K562 (cell line): Measurements from ENCODE around the gene ULK3. TPM values are rescaled to one million over a fixed set of nuclear protein-coding genes. Genes with fewer than 3 reads are reported as not detected.

Experiments used
- CHD4 ChIP-seq: fragments of 200-600 bp; sonication (generic); IDR thresholded peaks from 3 replicates; pipeline ENCODE4 v1.6.1; 2012; ENCODE audit warnings: low read depth, mild to moderate bottlenecking, mixed read lengths, low read length, inconsistent platforms; ENCODE audit not compliant: insufficient read depth, insufficient replicate concordance, poor library complexity, severe bottlenecking
- CTCFL ChIP-seq: IDR thresholded peaks from 2 replicates; pipeline ENCODE4 v1.6.1; 2011; ENCODE audit warnings: borderline replicate concordance, low read depth, mild to moderate bottlenecking, moderate library complexity, low read length; ENCODE audit not compliant: insufficient read depth, poor library complexity, severe bottlenecking
- CUX1 ChIP-seq: fragments of 200-800 bp; sonication (Bioruptor generic); IDR thresholded peaks from 2 replicates; pipeline ENCODE4 v1.6.1; 2016; ENCODE audit warnings: missing genetic modification characterization, missing compliant biosample characterization
- FOS ChIP-seq: IDR thresholded peaks from 3 replicates; pipeline ENCODE4 v1.6.1; 2011; ENCODE audit not compliant: insufficient read length; ENCODE audit errors: extremely low read depth
- KAT2B ChIP-seq: IDR thresholded peaks from one replicate; pipeline ENCODE4 v1.6.1; 2012; ENCODE audit warnings: low read depth, mild to moderate bottlenecking, control low read depth, inconsistent platforms, low read length, moderate library complexity
- PHTF2 ChIP-seq: fragments of 250-450 bp; sonication (Bioruptor Pico); IDR thresholded peaks from 2 replicates; pipeline ENCODE4 v1.5.0; 2021; ENCODE audit warnings: mild to moderate bottlenecking
- RB1 ChIP-seq: fragments of 450-650 bp; IDR thresholded peaks from 2 replicates; pipeline ENCODE4 v1.6.1; 2017; ENCODE audit warnings: low read depth, mild to moderate bottlenecking
- SMARCB1 ChIP-seq: IDR thresholded peaks from 2 replicates; pipeline ENCODE4 v1.6.1; 2011; ENCODE audit warnings: improper control_type of control experiment, low read depth; ENCODE audit not compliant: insufficient read length
- SPI1 ChIP-seq: IDR thresholded peaks from 2 replicates; pipeline ENCODE4 v1.6.1; 2011; ENCODE audit warnings: low read depth, low read length, control low read depth, borderline replicate concordance
- ZNF197 ChIP-seq: fragments of 200-800 bp; sonication (Bioruptor generic); IDR thresholded peaks from 2 replicates; pipeline ENCODE4 v1.6.1; 2016; ENCODE audit warnings: low read depth, missing genetic modification characterization, missing compliant biosample characterization
- ZNF707 ChIP-seq: fragments of 250-450 bp; sonication (Bioruptor Pico); conservative IDR thresholded peaks from 2 replicates; pipeline ENCODE4 v1.8.0; 2022; ENCODE audit warnings: inconsistent platforms, mild to moderate bottlenecking, moderate library complexity
- polyA plus RNA-seq, 8 experiments: library from polyadenylated mRNA; depleted of rRNA in 4 of 8; stranded (reverse) in 5 of 8; unstranded in 3 of 8; fragments of >200 nt; fragmentation: Nextera tagmentation in 2 of 8; fragmentation: Illumina TruSeq in 1 of 8; extraction: Ambion mirVana in 2 of 8; extraction: Trizol in 1 of 8; gene quantifications; 2 replicates each; pipeline versions ENCODE4 v1.2.1 to v1.2.3, GENCODE V29; 2011 to 2014; ENCODE audit warnings: inconsistent platforms in 1 of 8, missing spikeins in 1 of 8
- total RNA-seq, 7 experiments: library from RNA; depleted of rRNA in 6 of 7; stranded (reverse); fragments of >200 nt in 6 of 7; fragmentation: Illumina TruSeq in 2 of 7; extraction: Trizol in 2 of 7; gene quantifications; 2 replicates each; pipeline versions ENCODE4 v1.2.1 to v1.2.3, GENCODE V29; 2011 to 2021; ENCODE audit warnings: low replicate concordance in 1 of 7
- TF ChIP-seq, protein P1 (sequence below), 2 experiments: fragments of 450-650 bp in 1 of 2; sonication (generic) in 1 of 2; formaldehyde crosslinking; conservative IDR thresholded peaks; 2 replicates each; pipeline versions ENCODE4 v1.4.0 to v1.8.1; 2020 to 2022; ENCODE audit warnings: mild to moderate bottlenecking in 1 of 2, missing genetic modification reagents in 1 of 2
- TF ChIP-seq, protein P2 (sequence below): fragments of 450-650 bp; formaldehyde crosslinking; IDR thresholded peaks from 2 replicates; pipeline ENCODE4 v1.4.0; 2020; ENCODE audit warnings: mild to moderate bottlenecking
- TF ChIP-seq, protein P3 (sequence below): fragments of 450-650 bp; IDR thresholded peaks from 2 replicates; pipeline ENCODE4 v1.6.1; 2016; ENCODE audit warnings: borderline replicate concordance

Gene ULK3
- total and polyA plus RNA-seq, 9 of the 15 experiments (the other 6 are each of a cell fraction or from before 2014, with no cell fraction given), result 0.68 to 68.0 (median 34.9) TPM

- 0 out of 2 replicates have a peak, but pooled peaks have one; percentile 37 for TF ChIP-seq ZNF197 (CRISPR knock-in tag)
- TF ChIP-seq CHD4, result no peak
- no peak for TF ChIP-seq KAT2B
- TF ChIP-seq SPI1, result no peak
- TF ChIP-seq PHTF2 (CRISPR knock-in tag), result no peak
- TF ChIP-seq CUX1 (CRISPR knock-in tag), result no peak
- peak; percentile 98 for TF ChIP-seq RB1
- TF ChIP-seq, protein P1, sequence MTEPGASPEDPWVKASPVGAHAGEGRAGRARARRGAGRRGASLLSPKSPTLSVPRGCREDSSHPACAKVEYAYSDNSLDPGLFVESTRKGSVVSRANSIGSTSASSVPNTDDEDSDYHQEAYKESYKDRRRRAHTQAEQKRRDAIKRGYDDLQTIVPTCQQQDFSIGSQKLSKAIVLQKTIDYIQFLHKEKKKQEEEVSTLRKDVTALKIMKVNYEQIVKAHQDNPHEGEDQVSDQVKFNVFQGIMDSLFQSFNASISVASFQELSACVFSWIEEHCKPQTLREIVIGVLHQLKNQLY (CRISPR knock-in tag; conservative IDR thresholded peaks at IDR 0.05), result no peak
- no peak for TF ChIP-seq FOS
- TF ChIP-seq, protein P2, sequence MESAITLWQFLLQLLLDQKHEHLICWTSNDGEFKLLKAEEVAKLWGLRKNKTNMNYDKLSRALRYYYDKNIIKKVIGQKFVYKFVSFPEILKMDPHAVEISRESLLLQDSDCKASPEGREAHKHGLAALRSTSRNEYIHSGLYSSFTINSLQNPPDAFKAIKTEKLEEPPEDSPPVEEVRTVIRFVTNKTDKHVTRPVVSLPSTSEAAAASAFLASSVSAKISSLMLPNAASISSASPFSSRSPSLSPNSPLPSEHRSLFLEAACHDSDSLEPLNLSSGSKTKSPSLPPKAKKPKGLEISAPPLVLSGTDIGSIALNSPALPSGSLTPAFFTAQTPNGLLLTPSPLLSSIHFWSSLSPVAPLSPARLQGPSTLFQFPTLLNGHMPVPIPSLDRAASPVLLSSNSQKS (CRISPR knock-in tag), result no peak
- TF ChIP-seq CTCFL, result peak; percentile 75
- TF ChIP-seq, protein P3, sequence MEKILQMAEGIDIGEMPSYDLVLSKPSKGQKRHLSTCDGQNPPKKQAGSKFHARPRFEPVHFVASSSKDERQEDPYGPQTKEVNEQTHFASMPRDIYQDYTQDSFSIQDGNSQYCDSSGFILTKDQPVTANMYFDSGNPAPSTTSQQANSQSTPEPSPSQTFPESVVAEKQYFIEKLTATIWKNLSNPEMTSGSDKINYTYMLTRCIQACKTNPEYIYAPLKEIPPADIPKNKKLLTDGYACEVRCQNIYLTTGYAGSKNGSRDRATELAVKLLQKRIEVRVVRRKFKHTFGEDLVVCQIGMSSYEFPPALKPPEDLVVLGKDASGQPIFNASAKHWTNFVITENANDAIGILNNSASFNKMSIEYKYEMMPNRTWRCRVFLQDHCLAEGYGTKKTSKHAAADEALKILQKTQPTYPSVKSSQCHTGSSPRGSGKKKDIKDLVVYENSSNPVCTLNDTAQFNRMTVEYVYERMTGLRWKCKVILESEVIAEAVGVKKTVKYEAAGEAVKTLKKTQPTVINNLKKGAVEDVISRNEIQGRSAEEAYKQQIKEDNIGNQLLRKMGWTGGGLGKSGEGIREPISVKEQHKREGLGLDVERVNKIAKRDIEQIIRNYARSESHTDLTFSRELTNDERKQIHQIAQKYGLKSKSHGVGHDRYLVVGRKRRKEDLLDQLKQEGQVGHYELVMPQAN, result peak; percentile 77; the same call in 1 of the 2 replicates
- no peak for TF ChIP-seq SMARCB1
- no peak for TF ChIP-seq ZNF707 (CRISPR knock-in tag)
Observed at GRCh38 chr15:74842581-74843444, at the start of gene ULK3 (continued).
